GM06990 (cell line): ENCODE measurements around the gene HNRNPM.

Experiments used
- DNase-seq: peaks from one replicate; pipeline ENCODE4 v3.0.0-alpha.2; 2011; ENCODE audit not compliant: insufficient read length; ENCODE audit errors: extremely low read depth
- H3K27me3 ChIP-seq: replicated peaks from 2 replicates; pipeline ENCODE4 v1.6.0; 2011; ENCODE audit warnings: low read length; ENCODE audit not compliant: control insufficient read depth, insufficient read depth
- H3K36me3 ChIP-seq: 2 replicates; pipeline ENCODE4 v1.5.1; 2011; ENCODE audit warnings: low read length; ENCODE audit not compliant: control insufficient read depth, insufficient read depth
- H3K4me3 ChIP-seq: replicated peaks from 2 replicates; pipeline ENCODE4 v1.5.1; 2011; ENCODE audit warnings: low read depth, mild to moderate bottlenecking, control low read depth, low read length
- CTCF ChIP-seq: IDR thresholded peaks from 2 replicates; pipeline ENCODE4 v1.5.1; 2011; ENCODE audit warnings: low read length, control low read depth, mild to moderate bottlenecking, inconsistent platforms; ENCODE audit not compliant: insufficient read depth, poor library complexity, severe bottlenecking

HNRNPM gene

GRCh38 chr19:8473648-8474476 is 29.1 kb downstream of the HNRNPM start:
- Histone ChIP-seq H3K4me3 (no peak overlapping the region), H3K36me3 (peaks cover 46% of the 10 kb centered on the region), H3K27me3 (no peaks in the 10 kb centered on the region)
- DNase-seq, result no peak
- no peak for TF ChIP-seq CTCF

DNA sequence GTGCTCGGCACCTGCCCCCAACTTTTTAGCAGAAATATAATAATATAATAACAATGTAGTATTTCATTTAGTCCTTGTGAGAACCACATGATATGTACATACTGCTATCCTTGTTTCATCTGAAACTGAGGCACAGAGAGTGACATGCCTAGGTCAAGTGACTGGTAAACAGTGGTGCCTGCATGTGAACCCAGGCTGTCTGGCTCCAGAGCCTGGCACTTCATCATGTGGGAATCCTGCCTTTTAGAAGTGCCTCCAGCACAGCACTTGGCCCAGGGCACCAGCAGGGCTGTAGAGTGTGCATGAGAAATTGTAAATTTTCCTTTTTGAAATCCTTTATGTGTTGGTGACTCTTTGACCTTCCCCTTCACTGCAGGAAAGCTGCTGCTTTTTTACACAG is 30.2 kb downstream of the HNRNPM start:
- peaks cover 43% of the 10 kb centered on the region for H3K36me3 ChIP-seq
- no peak for TF ChIP-seq CTCF
- H3K27me3 ChIP-seq, result no peaks in the 10 kb centered on the region
- H3K4me3 ChIP-seq, result no peak overlapping the region
- no peak for DNase-seq

DNA sequence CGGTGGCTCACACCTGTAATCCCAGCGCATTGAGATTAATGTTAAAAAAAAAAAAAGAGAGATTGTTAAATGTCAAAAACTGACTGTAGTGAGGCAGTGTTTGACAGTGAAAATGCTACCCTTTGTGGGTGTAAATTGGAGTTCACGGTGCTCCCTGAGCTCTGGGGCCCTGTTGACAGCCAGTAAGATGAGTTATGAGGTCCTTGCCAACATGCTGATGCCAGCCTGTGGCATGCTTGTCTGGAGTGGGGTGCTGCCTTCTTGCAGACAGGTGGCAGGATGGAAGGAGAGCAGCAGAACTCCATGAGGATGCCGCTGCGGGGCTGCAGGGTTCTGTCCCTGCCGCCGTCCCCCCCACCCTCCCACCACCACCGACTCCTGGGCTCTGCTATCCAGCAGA is 31.7 kb downstream of the HNRNPM start:
- TF ChIP-seq CTCF, result no peak
- H3K36me3 ChIP-seq, result peaks cover 42% of the 10 kb centered on the region

DNA sequence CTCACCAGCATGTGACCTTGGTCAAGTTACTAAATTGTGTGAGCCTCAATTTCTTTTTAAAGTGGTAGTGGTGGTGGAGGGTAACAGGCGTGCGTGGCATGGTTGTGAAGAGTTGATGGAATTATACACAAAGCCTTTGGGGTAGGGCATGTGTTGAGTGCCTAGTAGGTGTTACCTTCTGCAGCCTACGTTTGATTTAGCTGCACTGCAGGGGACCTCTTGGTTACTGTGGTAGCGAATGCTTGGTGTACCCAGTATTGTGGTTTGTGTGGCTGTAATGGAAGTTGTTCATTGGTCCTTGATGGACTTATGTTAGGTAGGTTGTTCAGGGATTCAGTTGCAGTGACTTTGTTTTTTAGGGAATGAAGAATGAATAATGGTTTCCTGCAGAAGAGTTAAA is 33.1 kb downstream of the HNRNPM start:
- TF ChIP-seq CTCF, result no peak
- no peaks in the 10 kb centered on the region for H3K27me3 ChIP-seq
- H3K4me3 ChIP-seq, result no peak overlapping the region
- H3K36me3 ChIP-seq, result peaks cover 47% of the 10 kb centered on the region
- no peak for DNase-seq

More for the DNA sequence above, 31.7 kb downstream of the HNRNPM start:
- no peaks in the 10 kb centered on the region for H3K27me3 ChIP-seq
- DNase-seq, result no peak
- H3K4me3 ChIP-seq, result no peak overlapping the region

- no peak for DNase-seq
- H3K27me3 ChIP-seq, result no peaks in the 10 kb centered on the region
- no peak for TF ChIP-seq CTCF
- H3K36me3 ChIP-seq, result peaks cover 45% of the 10 kb centered on the region
- no peak overlapping the region for H3K4me3 ChIP-seq
These were observed 33.8 kb downstream of the HNRNPM start for GRCh38 chr19:8478598-8478997.
